Kidney epithelial cell (primary cell): ENCODE results near the gene CTNNA3. TPM values are rescaled to one million over a fixed set of nuclear protein-coding genes. Genes with fewer than 3 reads are reported as not detected.

Experiments used
- DNase-seq: peaks from one replicate; pipeline ENCODE4 v3.0.0-alpha.2; 2010; ENCODE audit warnings: low read depth
- H3K27me3 ChIP-seq: 2 replicates; pipeline ENCODE4 v1.6.0; 2011; ENCODE audit warnings: low read length; ENCODE audit not compliant: control insufficient read depth, insufficient read depth
- H3K36me3 ChIP-seq: 2 replicates; pipeline ENCODE4 v1.5.1; 2011; ENCODE audit warnings: low read length; ENCODE audit not compliant: control insufficient read depth, insufficient read depth
- H3K4me3 ChIP-seq: 2 replicates; pipeline ENCODE4 v1.5.1; 2011; ENCODE audit warnings: low read depth, mild to moderate bottlenecking, control low read depth, low read length
- total RNA-seq: library from RNA; depleted of rRNA; stranded (reverse); fragments of >200 nt; gene quantifications from 2 replicates; pipeline ENCODE4 v1.2.3, GENCODE V29; 2015
- TF ChIP-seq, protein P1 (sequence below): IDR thresholded peaks from 2 replicates; pipeline ENCODE4 v1.5.1; 2011; ENCODE audit warnings: mild to moderate bottlenecking, moderate library complexity, low read length, control low read depth, inconsistent platforms; ENCODE audit not compliant: insufficient read depth, poor library complexity, severe bottlenecking

The CTNNA3 gene
- total RNA-seq, 1 donor from 2014 or later, result 0.79 TPM

DNA sequence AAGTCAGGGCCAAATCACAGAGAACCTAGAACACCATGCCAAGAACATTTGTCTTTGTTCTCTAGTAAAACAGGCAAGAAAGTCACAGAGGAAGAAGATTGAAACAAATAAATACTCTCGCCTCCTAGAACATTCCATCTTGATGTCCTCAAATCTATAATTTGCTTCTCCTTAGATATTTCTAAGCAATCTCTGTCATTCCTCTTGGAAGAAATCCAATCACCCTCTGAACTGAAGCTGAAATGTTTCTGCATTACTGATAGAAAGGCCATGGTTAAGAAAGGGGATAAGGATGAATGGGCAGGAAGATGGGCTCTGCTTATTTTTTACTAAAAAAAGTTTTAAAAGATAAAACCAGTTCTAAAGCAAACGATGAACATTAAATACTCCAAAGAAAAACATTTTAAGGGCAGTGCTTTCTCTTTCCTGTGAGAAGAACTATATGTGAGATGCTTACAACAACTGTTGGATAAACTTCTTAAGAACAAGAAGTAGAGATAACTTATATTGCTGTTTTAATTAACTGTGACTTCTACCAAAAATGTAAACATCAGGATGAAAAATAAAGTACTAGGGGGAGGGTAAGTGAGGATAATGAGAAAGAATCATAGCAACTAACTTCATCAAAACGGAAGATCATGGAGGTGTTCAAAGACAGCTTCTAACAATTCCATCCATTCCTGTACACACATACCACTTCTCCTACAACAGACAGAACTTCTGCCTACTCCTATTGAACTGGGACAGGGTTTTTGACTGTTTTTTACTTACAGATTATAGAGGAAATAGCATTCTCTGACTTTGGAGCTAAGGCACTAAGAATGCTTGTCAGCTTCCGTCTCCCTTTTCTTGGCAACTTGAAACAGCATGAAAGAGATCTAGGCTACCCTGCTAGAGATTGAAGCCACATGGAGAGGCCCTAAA lies 923.2 kb downstream of the CTNNA3 start:
- H3K36me3 ChIP-seq, result no peaks in the 10 kb centered on the region
- H3K4me3 ChIP-seq, result no peak overlapping the region
- no peaks in the 10 kb centered on the region for H3K27me3 ChIP-seq
- no peak for DNase-seq
- TF ChIP-seq, protein P1, sequence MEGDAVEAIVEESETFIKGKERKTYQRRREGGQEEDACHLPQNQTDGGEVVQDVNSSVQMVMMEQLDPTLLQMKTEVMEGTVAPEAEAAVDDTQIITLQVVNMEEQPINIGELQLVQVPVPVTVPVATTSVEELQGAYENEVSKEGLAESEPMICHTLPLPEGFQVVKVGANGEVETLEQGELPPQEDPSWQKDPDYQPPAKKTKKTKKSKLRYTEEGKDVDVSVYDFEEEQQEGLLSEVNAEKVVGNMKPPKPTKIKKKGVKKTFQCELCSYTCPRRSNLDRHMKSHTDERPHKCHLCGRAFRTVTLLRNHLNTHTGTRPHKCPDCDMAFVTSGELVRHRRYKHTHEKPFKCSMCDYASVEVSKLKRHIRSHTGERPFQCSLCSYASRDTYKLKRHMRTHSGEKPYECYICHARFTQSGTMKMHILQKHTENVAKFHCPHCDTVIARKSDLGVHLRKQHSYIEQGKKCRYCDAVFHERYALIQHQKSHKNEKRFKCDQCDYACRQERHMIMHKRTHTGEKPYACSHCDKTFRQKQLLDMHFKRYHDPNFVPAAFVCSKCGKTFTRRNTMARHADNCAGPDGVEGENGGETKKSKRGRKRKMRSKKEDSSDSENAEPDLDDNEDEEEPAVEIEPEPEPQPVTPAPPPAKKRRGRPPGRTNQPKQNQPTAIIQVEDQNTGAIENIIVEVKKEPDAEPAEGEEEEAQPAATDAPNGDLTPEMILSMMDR, result no peak

DNA sequence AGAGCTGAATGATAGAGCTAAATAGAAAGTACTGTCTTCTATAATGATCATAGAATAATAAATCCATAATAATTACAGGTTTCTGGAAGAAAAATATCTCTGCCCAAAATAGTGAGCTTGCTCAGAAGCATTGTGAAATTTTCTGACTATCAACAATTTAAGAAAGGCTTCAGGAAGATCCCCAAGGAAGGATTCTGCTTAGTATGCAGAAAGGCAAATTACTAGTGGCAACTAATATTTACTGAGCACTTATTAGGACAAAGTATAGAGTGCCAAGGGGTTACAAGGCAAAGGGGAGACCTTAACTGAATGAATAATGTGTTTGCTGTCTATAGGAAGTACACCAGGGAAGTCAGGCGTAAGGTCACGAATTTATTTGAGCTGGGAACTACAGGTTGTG lies 928.3 kb downstream of the CTNNA3 start:
- H3K4me3 ChIP-seq, result no peak overlapping the region
- DNase-seq, result no peak
- H3K36me3 ChIP-seq, result no peaks in the 10 kb centered on the region
- TF ChIP-seq, protein P1, result no peak
- no peaks in the 10 kb centered on the region for H3K27me3 ChIP-seq

DNA sequence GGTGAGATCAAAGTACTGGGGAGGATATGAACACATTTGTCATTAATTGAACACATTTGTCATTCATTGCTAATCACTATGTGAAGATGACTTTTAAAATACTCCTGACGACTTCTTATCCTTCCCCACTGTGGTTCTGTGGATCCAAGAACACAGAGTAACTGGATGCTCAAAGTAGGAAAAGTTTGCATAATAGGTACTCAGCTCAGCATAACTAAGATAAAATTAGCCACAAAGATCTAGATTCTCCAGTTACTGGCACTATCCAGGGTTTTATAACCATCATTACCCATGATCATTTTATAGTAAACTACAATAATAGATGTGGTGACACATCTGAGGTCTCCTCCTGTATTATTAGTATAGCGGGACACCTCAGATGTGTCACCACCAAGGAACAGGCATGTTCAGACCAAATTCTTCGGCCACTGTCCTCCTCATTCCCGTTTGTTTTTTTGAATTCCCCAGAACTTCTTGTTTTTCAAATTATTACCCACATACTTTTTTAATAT lies 933.7 kb downstream of the CTNNA3 start:
- TF ChIP-seq, protein P1, result no peak
- Histone ChIP-seq H3K27me3 (no peaks in the 10 kb centered on the region), H3K4me3 (no peak overlapping the region), H3K36me3 (no peaks in the 10 kb centered on the region)
- DNase-seq, result no peak

DNA sequence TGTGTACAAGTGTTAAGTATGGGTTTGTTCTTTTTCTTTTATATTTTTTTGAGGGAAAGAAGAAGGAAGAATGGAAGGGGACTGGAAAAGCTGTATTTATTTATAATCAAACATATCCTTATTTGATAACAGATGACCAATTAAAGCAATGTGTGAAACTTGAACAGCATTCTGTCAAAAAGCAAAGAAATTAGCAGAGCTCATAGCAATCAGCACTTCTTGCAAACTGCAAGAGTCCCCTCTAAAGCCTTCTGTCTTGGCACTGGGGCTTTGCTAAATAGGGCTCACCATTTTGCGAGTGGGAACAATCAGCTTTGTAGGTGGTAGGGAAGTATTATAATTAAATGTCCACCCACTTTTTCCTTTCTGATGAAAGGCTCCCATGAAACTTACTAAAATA lies 935.1 kb downstream of the CTNNA3 start:
- Histone ChIP-seq H3K27me3 (no peaks in the 10 kb centered on the region), H3K4me3 (no peak overlapping the region), H3K36me3 (no peaks in the 10 kb centered on the region)
- TF ChIP-seq, protein P1, result no peak
- DNase-seq, result no peak

DNA sequence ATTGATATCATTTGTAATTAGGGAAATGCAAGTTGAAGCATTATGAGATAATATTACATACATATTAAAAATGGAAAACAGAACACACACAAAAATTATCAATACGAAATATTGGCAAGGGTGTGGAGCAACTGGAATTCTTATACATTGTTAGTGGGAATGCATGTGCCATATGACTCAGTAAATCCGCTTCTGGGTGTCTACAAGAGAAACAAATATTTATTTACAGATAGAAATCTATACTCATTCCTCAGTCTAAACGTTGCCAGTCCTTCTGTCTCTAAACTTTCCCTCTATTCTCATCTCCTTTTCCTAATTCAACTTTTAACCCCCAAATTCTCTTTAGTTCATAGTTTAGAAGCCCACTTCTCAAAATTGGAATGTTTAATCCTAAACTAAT lies 940.5 kb downstream of the CTNNA3 start:
- no peak for DNase-seq
- TF ChIP-seq, protein P1, result no peak
- H3K36me3 ChIP-seq, result no peaks in the 10 kb centered on the region
- no peak overlapping the region for H3K4me3 ChIP-seq
- H3K27me3 ChIP-seq, result no peaks in the 10 kb centered on the region
